HEK293 (cell line): ENCODE measurements around the gene AFDN.
"Not testable (repeated sequence)": the region's sequence is repeated elsewhere in the genome, so short reads cannot be mapped to it uniquely, and the experiment has no call there.

Experiments used
- CTCF ChIA-PET: fragments of 350-600 bp; formaldehyde crosslinking; extraction: SDS; loops from one replicate; lab custom pipeline; 2021; ENCODE audit warnings: antibody characterized with exemption; lab: Yijun Ruan, JAX
- POLR2A ChIA-PET: fragments of 300-600 bp; formaldehyde crosslinking; extraction: SDS; loops from one replicate; lab custom pipeline; 2020; ENCODE audit warnings: antibody characterized with exemption, inconsistent platforms; lab: Yijun Ruan, JAX
- H3K27ac ChIP-seq: fragments of 200-500 bp; sonication (Bioruptor generic); 2 replicates; pipeline ENCODE4 v1.5.1; 2014; ENCODE audit warnings: low read depth, low read length, control low read depth, inconsistent platforms; ENCODE audit errors: extremely low read depth
- H3K36me3 ChIP-seq, 2 experiments: fragments of 200-500 bp in 1 of 2; sonication (Bioruptor generic) in 1 of 2; 1 replicate in 1 of 2; 2 replicates in 1 of 2; pipeline ENCODE4 v1.5.1; 2014 to 2017; ENCODE audit warnings: inconsistent platforms in 2 of 2, low read length in 2 of 2; ENCODE audit not compliant: control insufficient read depth in 2 of 2, insufficient read depth in 1 of 2
- H3K4me1 ChIP-seq: fragments of 200-500 bp; sonication (Bioruptor generic); 2 replicates; pipeline ENCODE4 v1.5.1; 2014; ENCODE audit warnings: mild to moderate bottlenecking, low read length, inconsistent platforms; ENCODE audit not compliant: control insufficient read depth, insufficient read depth
- H3K4me3 ChIP-seq: 2 replicates; pipeline ENCODE4 v1.5.1; 2011; ENCODE audit warnings: low read depth, mild to moderate bottlenecking, control low read depth, low read length, moderate library complexity
- H3K9me3 ChIP-seq: fragments of 200-500 bp; sonication (Bioruptor generic); 2 replicates; pipeline ENCODE4 v1.5.1; 2014; ENCODE audit warnings: low read depth, low read length, inconsistent platforms; ENCODE audit not compliant: control insufficient read depth, insufficient read depth
- GLIS1 ChIP-seq: fragments of 450-650 bp; formaldehyde crosslinking; IDR thresholded peaks from 2 replicates; pipeline ENCODE4 v1.5.1; 2016; ENCODE audit warnings: missing biosample characterization, missing genetic modification characterization
- GLIS2 ChIP-seq: fragments of 450-650 bp; formaldehyde crosslinking; IDR thresholded peaks from 2 replicates; pipeline ENCODE4 v1.5.1; 2016; ENCODE audit warnings: missing biosample characterization, missing genetic modification characterization
- KLF17 ChIP-seq: fragments of 450-650 bp; formaldehyde crosslinking; IDR thresholded peaks from 2 replicates; pipeline ENCODE4 v1.5.1; 2016; ENCODE audit warnings: missing biosample characterization, missing genetic modification characterization
- TCF7L2 ChIP-seq: IDR thresholded peaks from 2 replicates; pipeline ENCODE4 v1.6.1; 2011; ENCODE audit warnings: low read depth, mild to moderate bottlenecking, inconsistent platforms, low read length, moderate library complexity, borderline replicate concordance
- ZBTB26 ChIP-seq: fragments of 450-650 bp; formaldehyde crosslinking; optimal IDR thresholded peaks from 2 replicates; pipeline ENCODE3; 2016; ENCODE audit warnings: missing biosample characterization, mild to moderate bottlenecking, missing genetic modification characterization
- ZIC2 ChIP-seq: fragments of 450-650 bp; formaldehyde crosslinking; IDR thresholded peaks from 2 replicates; pipeline ENCODE4 v1.5.1; 2016; ENCODE audit warnings: missing biosample characterization, missing genetic modification characterization
- ZNF174 ChIP-seq: fragments of 450-650 bp; formaldehyde crosslinking; IDR thresholded peaks from 2 replicates; pipeline ENCODE4 v1.5.0; 2017; ENCODE audit warnings: missing biosample characterization, mild to moderate bottlenecking, missing genetic modification characterization
- ZNF391 ChIP-seq: fragments of 450-650 bp; formaldehyde crosslinking; IDR thresholded peaks from 2 replicates; pipeline ENCODE4 v1.5.1; 2016; ENCODE audit warnings: low read depth, missing biosample characterization, missing genetic modification characterization, borderline replicate concordance
- ZNF629 ChIP-seq: fragments of 450-650 bp; formaldehyde crosslinking; IDR thresholded peaks from 2 replicates; pipeline ENCODE4 v1.5.1; 2017; ENCODE audit warnings: missing biosample characterization, missing genetic modification characterization
- ZNF768 ChIP-seq: fragments of 450-650 bp; formaldehyde crosslinking; IDR thresholded peaks from 2 replicates; pipeline ENCODE4 v1.5.1; 2018; ENCODE audit warnings: missing biosample characterization, mild to moderate bottlenecking, missing genetic modification characterization
- ZSCAN16 ChIP-seq: fragments of 450-650 bp; formaldehyde crosslinking; IDR thresholded peaks from 2 replicates; pipeline ENCODE4 v1.5.1; 2016; ENCODE audit warnings: missing biosample characterization, missing genetic modification characterization
- TF ChIP-seq, protein P1 (sequence below): fragments of 450-650 bp; formaldehyde crosslinking; IDR thresholded peaks from 2 replicates; pipeline ENCODE4 v1.5.1; 2016; ENCODE audit warnings: missing biosample characterization, missing genetic modification characterization
- TF ChIP-seq, protein P2 (sequence below): fragments of 450-650 bp; formaldehyde crosslinking; IDR thresholded peaks from 2 replicates; pipeline ENCODE4 v1.5.1; 2017; ENCODE audit warnings: missing biosample characterization, missing genetic modification characterization
- TF ChIP-seq, protein P3 (sequence below): fragments of 450-650 bp; formaldehyde crosslinking; IDR thresholded peaks from 2 replicates; pipeline ENCODE4 v1.5.1; 2017; ENCODE audit warnings: missing biosample characterization, missing genetic modification characterization

AFDN gene

GRCh38 chr6:167976116-167976657 lies 149.5 kb downstream of the AFDN start:
- H3K27ac ChIP-seq, H3K4me1 ChIP-seq: not testable (repeated sequence)
- CTCF ChIA-PET: interaction anchor here (0.6 kb wide), 1 partner anchor 8 kb away, joined by 3 read pairs; no protein-coding TSS in a partner anchor

GRCh38 chr6:167976708-167977107 lies 150.0 kb downstream of the AFDN start:
- ChIA-PET POLR2A (no interaction called here), CTCF (interaction anchor here (0.6 kb wide), 1 partner anchor 8 kb away, joined by 3 read pairs; no protein-coding TSS in a partner anchor)
- TF ChIP-seq ZNF391 (tag by site-specific recombination): no peak
- TF ChIP-seq ZSCAN16 (tag by site-specific recombination): no peak
- TF ChIP-seq, protein P1, sequence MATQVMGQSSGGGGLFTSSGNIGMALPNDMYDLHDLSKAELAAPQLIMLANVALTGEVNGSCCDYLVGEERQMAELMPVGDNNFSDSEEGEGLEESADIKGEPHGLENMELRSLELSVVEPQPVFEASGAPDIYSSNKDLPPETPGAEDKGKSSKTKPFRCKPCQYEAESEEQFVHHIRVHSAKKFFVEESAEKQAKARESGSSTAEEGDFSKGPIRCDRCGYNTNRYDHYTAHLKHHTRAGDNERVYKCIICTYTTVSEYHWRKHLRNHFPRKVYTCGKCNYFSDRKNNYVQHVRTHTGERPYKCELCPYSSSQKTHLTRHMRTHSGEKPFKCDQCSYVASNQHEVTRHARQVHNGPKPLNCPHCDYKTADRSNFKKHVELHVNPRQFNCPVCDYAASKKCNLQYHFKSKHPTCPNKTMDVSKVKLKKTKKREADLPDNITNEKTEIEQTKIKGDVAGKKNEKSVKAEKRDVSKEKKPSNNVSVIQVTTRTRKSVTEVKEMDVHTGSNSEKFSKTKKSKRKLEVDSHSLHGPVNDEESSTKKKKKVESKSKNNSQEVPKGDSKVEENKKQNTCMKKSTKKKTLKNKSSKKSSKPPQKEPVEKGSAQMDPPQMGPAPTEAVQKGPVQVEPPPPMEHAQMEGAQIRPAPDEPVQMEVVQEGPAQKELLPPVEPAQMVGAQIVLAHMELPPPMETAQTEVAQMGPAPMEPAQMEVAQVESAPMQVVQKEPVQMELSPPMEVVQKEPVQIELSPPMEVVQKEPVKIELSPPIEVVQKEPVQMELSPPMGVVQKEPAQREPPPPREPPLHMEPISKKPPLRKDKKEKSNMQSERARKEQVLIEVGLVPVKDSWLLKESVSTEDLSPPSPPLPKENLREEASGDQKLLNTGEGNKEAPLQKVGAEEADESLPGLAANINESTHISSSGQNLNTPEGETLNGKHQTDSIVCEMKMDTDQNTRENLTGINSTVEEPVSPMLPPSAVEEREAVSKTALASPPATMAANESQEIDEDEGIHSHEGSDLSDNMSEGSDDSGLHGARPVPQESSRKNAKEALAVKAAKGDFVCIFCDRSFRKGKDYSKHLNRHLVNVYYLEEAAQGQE (tag by site-specific recombination): no peak
- no peak for TF ChIP-seq ZNF629 (tag by site-specific recombination)
- no peak for TF ChIP-seq KLF17 (tag by site-specific recombination)
- TF ChIP-seq TCF7L2: no peak
- TF ChIP-seq, protein P2, sequence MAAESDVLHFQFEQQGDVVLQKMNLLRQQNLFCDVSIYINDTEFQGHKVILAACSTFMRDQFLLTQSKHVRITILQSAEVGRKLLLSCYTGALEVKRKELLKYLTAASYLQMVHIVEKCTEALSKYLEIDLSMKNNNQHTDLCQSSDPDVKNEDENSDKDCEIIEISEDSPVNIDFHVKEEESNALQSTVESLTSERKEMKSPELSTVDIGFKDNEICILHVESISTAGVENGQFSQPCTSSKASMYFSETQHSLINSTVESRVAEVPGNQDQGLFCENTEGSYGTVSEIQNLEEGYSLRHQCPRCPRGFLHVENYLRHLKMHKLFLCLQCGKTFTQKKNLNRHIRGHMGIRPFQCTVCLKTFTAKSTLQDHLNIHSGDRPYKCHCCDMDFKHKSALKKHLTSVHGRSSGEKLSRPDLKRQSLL (tag by site-specific recombination): no peak
- TF ChIP-seq ZIC2 (tag by site-specific recombination): no peak
- no peak for TF ChIP-seq ZNF768 (tag by site-specific recombination)
- TF ChIP-seq ZNF174 (tag by site-specific recombination): no peak
- TF ChIP-seq ZBTB26: no peak
- TF ChIP-seq, protein P3, sequence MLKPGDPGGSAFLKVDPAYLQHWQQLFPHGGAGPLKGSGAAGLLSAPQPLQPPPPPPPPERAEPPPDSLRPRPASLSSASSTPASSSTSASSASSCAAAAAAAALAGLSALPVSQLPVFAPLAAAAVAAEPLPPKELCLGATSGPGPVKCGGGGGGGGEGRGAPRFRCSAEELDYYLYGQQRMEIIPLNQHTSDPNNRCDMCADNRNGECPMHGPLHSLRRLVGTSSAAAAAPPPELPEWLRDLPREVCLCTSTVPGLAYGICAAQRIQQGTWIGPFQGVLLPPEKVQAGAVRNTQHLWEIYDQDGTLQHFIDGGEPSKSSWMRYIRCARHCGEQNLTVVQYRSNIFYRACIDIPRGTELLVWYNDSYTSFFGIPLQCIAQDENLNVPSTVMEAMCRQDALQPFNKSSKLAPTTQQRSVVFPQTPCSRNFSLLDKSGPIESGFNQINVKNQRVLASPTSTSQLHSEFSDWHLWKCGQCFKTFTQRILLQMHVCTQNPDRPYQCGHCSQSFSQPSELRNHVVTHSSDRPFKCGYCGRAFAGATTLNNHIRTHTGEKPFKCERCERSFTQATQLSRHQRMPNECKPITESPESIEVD (tag by site-specific recombination): no peak
- H3K4me3 ChIP-seq: no peak overlapping the region
- H3K27ac ChIP-seq: no peak overlapping the region
- H3K4me1 ChIP-seq: no peaks in the 10 kb centered on the region
- no peaks in the 10 kb centered on the region for H3K9me3 ChIP-seq
- H3K36me3 ChIP-seq: peaks cover 0 to 6% of the 10 kb centered on the region in 2 experiments; a peak in 1 of 3 replicates

More at GRCh38 chr6:167976116-167976657, 149.5 kb downstream of the AFDN start:
- TF ChIP-seq GLIS1 (tag by site-specific recombination): peak; percentile 99
- TF ChIP-seq ZIC2 (tag by site-specific recombination): peak; percentile 96
- peak; percentile 51; the same call in 1 of the 2 replicates for TF ChIP-seq GLIS2
- H3K36me3 ChIP-seq: peaks cover 0 to 10% of the 10 kb centered on the region in 2 experiments; a peak in 1 of 3 replicates
- H3K4me3 ChIP-seq, H3K9me3 ChIP-seq, POLR2A ChIA-PET: not testable (repeated sequence)
